GM12873 (cell line): ENCODE data around the gene CA12.

Experiments used
- TF ChIP-seq, protein P1 (sequence below): IDR thresholded peaks from 2 replicates; pipeline ENCODE4 v1.5.1; 2012; ENCODE audit warnings: low read depth, mild to moderate bottlenecking, moderate library complexity, low read length, control low read depth; ENCODE audit not compliant: insufficient read depth; ENCODE audit errors: missing control alignments

Gene CA12

GRCh38 chr15:63381301-63382204, at the start of gene CA12:
CA12 (minus strand) TSS chr15:63381846; CDS start chr15:63381720, 126 bp downstream.
- TF ChIP-seq, protein P1, sequence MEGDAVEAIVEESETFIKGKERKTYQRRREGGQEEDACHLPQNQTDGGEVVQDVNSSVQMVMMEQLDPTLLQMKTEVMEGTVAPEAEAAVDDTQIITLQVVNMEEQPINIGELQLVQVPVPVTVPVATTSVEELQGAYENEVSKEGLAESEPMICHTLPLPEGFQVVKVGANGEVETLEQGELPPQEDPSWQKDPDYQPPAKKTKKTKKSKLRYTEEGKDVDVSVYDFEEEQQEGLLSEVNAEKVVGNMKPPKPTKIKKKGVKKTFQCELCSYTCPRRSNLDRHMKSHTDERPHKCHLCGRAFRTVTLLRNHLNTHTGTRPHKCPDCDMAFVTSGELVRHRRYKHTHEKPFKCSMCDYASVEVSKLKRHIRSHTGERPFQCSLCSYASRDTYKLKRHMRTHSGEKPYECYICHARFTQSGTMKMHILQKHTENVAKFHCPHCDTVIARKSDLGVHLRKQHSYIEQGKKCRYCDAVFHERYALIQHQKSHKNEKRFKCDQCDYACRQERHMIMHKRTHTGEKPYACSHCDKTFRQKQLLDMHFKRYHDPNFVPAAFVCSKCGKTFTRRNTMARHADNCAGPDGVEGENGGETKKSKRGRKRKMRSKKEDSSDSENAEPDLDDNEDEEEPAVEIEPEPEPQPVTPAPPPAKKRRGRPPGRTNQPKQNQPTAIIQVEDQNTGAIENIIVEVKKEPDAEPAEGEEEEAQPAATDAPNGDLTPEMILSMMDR: no peak

DNA sequence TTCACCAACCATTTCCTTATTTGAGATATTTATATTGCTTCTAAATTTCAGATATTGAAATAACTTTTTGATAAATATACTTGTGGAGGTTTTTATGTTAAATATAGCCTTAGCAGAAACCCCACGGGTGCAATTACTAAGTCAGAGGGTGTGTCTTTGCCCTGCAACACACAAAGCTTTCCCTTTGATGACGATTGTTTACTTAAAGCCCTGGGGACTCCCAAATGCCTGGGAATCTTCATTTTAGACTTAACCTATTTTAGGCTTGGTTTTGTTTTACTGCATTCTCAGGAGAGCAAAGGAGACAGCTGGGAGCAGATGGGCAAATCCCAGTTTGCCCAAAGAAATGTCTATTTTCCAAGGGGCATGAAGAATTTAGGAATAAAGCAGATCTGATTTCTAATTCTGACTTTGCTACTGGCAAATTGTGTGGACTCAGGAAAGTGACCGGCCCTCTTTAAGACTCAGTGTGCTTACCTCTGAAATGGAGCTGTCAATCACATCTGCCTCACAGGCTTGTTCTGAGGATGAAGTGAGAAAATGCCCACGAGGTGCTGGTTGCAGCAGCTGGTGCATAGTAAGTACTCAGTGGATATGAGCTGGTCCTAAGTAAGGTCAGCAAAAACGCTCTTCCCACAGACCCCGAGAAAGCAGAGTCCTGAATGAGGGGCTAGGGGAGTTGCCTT, 49.3 kb upstream of the CA12 start:
- TF ChIP-seq, protein P1: no peak

GRCh38 chr15:63426552-63426951, 44.9 kb upstream of the CA12 start:
- TF ChIP-seq, protein P1: no peak

DNA sequence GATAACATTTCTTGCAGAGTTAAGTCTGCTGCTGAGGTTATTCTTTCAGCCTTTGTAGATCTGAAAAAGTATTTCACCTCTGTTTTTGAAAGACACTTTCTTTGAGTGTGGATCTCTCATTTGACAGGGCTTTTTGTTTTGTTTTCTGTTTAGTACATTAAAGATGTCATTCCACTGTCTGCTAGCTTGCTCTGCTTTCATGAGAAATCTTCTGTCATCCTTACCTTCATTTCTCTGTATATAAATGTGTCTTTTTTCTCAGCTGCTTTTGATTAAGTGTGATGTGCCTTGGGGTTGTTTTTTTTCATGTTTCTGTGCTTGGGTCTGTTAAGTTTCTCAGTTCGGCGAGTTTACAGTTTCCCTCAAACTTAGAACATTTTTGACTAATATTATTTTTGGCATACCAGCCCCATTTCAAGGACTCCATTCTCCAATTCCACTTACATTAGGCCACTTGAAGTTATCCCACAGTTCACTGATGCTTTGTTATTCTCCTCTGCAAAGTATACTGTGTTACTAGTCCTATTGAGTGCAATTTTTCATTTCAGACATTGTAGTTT, 43.9 kb upstream of the CA12 start:
- TF ChIP-seq, protein P1: no peak

DNA sequence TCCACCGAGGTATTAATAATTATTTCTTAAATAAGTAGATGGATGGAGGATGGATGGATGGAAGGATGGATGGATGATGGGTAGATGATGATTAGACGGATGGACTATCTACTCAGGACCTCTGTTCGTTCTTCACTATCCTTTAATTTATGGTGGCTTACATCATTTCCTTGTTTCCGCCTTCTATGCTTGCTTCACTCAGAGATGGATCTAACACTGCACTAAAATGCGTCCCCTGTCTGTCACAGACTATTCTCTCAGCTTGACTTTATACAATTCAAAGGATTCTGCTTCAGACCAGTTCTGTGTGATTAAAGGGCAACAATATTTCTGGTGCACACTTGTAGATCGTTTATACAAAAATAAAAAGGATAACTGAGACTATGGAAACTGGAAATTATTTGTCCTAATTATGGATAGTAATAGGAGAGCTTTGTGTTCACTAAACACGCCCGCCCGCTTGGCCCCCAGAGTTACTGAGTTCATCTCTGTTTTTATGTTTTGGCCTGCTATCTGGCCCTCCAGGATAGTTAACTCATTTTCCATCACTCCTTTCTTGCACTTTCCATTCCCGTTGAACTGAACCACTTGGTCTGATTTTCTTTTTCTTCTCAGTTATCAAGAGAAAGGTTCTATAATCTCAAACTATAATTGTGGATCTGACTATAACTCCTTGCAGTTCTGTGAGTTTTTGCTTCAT, 41.4 kb upstream of the CA12 start:
- TF ChIP-seq, protein P1: no peak

- TF ChIP-seq, protein P1: no peak
These were observed 39.8 kb upstream of the CA12 start for GRCh38 chr15:63421433-63421832.
